ENCODE results near the gene ERBB3.

ERBB3 gene

GRCh38 chr12:56141946-56142784 is 62.2 kb downstream of the ERBB3 start:
- no peak for DNase-seq

DNA sequence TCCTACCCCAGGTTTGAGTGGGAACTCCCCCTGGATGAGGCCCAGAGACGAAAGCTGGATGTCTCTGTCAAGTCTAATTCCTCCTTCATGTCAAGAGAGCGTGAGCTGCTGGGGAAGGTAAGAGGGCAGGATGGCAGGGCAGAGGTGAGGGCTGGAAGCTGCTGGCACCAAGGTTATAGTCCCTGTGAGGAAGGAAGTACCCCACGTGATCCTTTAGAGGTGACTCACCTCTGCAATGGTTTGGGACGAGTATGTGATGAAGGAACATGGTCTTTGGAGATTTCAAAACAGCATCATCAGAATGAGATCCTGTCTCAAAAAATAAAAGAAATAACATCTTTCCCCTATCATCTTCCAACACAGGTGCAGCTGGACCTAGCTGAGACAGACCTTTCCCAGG is 63.3 kb downstream of the ERBB3 start:
- DNase-seq = no peak

DNA sequence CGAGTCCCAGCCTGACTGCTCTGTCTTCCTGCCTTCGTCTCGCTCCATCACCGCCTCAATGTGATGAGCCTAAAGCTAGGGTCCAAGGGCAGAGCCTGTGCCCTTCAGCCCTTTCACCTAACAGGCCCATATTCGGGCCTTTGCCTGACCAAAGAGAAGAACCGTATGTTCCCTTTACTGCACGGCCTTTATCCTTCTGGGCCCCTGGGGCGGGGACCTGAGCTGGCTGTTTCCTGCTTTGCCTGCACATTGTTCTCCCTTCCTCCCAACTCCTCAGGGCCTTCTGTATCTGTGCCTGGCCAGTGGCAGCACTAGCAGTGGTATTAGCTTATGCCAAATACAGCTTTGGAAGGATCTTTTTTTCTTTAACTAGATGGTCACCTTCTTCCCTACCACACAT is 63.9 kb downstream of the ERBB3 start:
- DNase-seq = no peak

- DNase-seq = no peak
Measured at GRCh38 chr12:56145217-56145616, 65.3 kb downstream of the ERBB3 start.

DNA sequence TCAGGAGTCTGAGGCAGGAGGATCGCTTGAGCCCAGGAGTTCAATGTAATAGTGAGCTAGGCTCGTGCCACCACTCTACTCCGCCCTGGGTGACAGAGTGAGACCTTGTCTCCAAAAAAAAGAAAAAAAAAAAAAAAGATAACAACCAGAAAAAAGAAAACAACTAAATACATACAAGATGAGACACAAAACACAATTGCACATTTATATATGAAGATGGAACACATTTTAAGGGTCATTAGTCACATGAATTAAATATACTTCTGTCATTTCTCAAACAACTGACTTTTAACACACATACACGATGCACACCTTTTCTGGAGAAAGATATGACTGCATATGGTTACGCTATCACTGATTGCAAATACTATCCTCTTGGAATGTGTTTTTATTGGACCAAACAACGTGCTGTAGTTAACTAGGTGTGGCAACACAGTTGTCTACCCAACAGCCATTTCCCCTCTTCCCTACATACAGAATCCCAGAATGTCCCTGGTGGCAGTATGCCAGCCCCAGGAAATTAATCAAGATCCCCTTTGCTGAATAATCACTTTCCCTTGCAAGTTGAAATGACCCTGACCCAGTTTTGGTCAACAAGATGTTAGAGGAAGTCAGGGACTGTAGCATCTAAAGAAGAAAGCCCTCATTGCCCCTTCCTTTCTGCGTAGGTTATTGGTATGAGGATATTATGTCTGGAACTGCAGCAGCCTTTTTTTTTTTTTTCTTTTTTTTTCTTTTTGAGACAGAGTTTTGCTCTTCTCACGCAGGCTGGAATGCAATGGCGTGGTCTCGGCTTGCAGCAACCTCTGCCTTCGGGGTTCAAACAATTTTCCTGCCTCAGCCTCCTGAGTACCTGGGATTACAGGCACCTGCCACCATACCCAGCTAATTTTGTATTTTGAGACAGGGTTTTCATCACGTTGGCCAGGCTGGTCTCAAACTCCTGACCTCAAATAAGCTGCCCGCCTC is 66.8 kb downstream of the ERBB3 start:
- no peak for DNase-seq

- peak; percentile 65 for DNase-seq
Measured at GRCh38 chr12:56150563-56150962, 70.6 kb downstream of the ERBB3 start.

GRCh38 chr12:56151672-56152131 is 71.7 kb downstream of the ERBB3 start:
- DNase-seq = peak; percentile 80

DNA sequence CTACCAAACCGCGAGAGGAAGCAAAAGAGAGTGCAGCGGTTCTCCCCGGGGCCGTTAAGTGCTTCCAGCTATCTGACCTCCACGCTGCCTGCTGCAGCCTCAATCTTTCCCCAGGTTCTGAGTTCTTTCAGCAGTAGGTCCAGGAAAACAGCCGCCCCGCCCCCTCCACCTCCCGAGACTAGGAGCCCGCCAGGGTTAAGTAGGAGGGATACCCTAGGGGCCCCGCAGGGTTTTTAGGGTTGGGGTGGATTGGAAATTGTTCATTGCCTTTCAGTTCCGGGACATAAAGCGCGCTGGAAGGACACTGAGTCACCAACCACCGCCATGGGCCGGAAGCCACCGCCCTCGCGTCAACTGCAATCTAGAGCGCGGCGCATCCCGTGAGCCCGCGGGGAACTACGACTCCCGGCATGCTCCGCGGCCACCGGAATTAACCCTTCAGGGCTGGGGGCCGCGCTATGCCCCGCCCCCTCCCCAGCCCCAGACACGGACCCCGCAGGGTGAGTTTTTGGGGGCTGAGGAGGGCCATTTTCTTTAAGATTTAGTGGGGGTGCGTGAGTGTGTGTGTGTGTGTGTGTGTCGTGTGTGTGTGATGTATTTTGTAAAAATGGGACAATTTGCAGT is 72.3 kb downstream of the ERBB3 start, which contains the start of gene MYL6B:
MYL6B (plus strand) TSS at position 456 of the 624 bp plus-strand sequence. CDS start 1,332 bp downstream, outside the sequence.
- peak; percentile 97 for DNase-seq

Measured in hematopoietic multipotent progenitor cell treated with erythropoietin and hydrocortisone succinate and interleukin-3 and kit ligand, for 4 days (in vitro differentiated cells).